ENCODE data around the gene FOXL2NB.

DNA sequence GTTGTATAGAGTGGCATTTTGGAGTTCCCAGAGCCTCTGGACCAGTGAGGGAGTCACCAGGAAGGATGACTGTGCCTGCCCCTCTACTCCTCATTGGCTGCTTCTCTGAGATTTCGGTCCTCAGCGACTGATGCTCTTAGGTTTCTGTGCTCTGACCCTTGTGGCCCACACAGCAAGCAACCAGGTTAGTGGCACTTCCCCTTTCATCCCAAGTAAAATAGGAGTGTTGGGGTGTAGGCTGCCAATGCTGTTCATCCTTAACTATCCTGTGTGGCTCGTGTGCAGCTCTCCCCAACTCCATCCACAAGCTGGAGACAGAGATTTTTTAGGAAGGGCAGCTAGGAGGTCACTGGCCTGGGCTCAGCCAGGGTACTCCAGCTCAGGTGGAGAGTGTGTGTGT lies 37.8 kb downstream of the FOXL2NB start:
- TF ChIP-seq EZH2 (IDR thresholded peaks at IDR 0.05; ENCODE audit: borderline replicate concordance, insufficient read depth, low read length, poor library complexity, severe bottlenecking) (no peak), POLR2AphosphoS5 (IDR thresholded peaks at IDR 0.05) (no peak), TAF1 (IDR thresholded peaks at IDR 0.05; ENCODE audit: low read depth) (no peak), EP300 (conservative IDR thresholded peaks at IDR 0.05; ENCODE audit: poor library complexity, severe bottlenecking) (no peak)
- TF ChIP-seq, protein P1, sequence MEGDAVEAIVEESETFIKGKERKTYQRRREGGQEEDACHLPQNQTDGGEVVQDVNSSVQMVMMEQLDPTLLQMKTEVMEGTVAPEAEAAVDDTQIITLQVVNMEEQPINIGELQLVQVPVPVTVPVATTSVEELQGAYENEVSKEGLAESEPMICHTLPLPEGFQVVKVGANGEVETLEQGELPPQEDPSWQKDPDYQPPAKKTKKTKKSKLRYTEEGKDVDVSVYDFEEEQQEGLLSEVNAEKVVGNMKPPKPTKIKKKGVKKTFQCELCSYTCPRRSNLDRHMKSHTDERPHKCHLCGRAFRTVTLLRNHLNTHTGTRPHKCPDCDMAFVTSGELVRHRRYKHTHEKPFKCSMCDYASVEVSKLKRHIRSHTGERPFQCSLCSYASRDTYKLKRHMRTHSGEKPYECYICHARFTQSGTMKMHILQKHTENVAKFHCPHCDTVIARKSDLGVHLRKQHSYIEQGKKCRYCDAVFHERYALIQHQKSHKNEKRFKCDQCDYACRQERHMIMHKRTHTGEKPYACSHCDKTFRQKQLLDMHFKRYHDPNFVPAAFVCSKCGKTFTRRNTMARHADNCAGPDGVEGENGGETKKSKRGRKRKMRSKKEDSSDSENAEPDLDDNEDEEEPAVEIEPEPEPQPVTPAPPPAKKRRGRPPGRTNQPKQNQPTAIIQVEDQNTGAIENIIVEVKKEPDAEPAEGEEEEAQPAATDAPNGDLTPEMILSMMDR (IDR thresholded peaks at IDR 0.05; ENCODE audit: poor library complexity, severe bottlenecking) = no peak
- TF ChIP-seq, protein P2, sequence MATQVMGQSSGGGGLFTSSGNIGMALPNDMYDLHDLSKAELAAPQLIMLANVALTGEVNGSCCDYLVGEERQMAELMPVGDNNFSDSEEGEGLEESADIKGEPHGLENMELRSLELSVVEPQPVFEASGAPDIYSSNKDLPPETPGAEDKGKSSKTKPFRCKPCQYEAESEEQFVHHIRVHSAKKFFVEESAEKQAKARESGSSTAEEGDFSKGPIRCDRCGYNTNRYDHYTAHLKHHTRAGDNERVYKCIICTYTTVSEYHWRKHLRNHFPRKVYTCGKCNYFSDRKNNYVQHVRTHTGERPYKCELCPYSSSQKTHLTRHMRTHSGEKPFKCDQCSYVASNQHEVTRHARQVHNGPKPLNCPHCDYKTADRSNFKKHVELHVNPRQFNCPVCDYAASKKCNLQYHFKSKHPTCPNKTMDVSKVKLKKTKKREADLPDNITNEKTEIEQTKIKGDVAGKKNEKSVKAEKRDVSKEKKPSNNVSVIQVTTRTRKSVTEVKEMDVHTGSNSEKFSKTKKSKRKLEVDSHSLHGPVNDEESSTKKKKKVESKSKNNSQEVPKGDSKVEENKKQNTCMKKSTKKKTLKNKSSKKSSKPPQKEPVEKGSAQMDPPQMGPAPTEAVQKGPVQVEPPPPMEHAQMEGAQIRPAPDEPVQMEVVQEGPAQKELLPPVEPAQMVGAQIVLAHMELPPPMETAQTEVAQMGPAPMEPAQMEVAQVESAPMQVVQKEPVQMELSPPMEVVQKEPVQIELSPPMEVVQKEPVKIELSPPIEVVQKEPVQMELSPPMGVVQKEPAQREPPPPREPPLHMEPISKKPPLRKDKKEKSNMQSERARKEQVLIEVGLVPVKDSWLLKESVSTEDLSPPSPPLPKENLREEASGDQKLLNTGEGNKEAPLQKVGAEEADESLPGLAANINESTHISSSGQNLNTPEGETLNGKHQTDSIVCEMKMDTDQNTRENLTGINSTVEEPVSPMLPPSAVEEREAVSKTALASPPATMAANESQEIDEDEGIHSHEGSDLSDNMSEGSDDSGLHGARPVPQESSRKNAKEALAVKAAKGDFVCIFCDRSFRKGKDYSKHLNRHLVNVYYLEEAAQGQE (IDR thresholded peaks at IDR 0.05; ENCODE audit: borderline replicate concordance) = no peak

Measured in neural cell (in vitro differentiated cells).